Left lung (tissue), 10 donors: Measurements from ENCODE around the gene TRAF2. TPM values are rescaled to one million over a fixed set of nuclear protein-coding genes. Genes with fewer than 3 reads are reported as not detected.

Experiments
- ATAC-seq: fragments of 200-7000 bp; cut with Tn5 transposase; one replicate; pipeline ENCODE4 v1.9.1; 2020; ENCODE audit warnings: moderate library complexity
- DNase-seq, 4 donors: peaks; one replicate each; pipeline ENCODE4 v3.0.0-alpha.2; 2013 to 2020
- H3K27ac ChIP-seq, 2 donors: fragments of 200-600 bp; sonication (generic) in 1 of 2; one replicate each; pipeline versions ENCODE4 v1.5.0 to v1.8.0; 2020 to 2021
- H3K27me3 ChIP-seq, 2 donors: fragments of 200-600 bp; sonication (generic) in 1 of 2; one replicate each; pipeline versions ENCODE4 v1.5.0 to v1.8.0; 2020 to 2021
- H3K36me3 ChIP-seq, 2 donors: fragments of 200-600 bp; sonication (generic) in 1 of 2; one replicate each; pipeline versions ENCODE4 v1.5.0 to v1.8.0; 2020 to 2021
- H3K4me1 ChIP-seq, 2 donors: fragments of 200-600 bp; one replicate each; pipeline ENCODE4 v1.8.0; 2021
- H3K4me3 ChIP-seq, 2 donors: fragments of 200-600 bp; sonication (generic) in 1 of 2; one replicate each; pipeline versions ENCODE4 v1.5.0 to v1.8.0; 2020 to 2021; ENCODE audit warnings: mild to moderate bottlenecking in 1 of 2
- H3K9me3 ChIP-seq, 2 donors: fragments of 200-600 bp; sonication (generic) in 1 of 2; one replicate each; pipeline versions ENCODE4 v1.5.0 to v1.8.0; 2020 to 2021
- CTCF ChIP-seq, 2 donors: fragments of 200-600 bp; sonication (generic) in 1 of 2; IDR thresholded peaks; one replicate each; pipeline versions ENCODE4 v1.5.0 to v1.8.0; 2021; ENCODE audit warnings: antibody characterized with exemption in 2 of 2
- intact Hi-C, 2 donors: fragments of 100-400 bp; cut with DNase I; formaldehyde crosslinking; loops; one replicate each; pipeline versions ENCODE4 v1.11.2 to v1.14.2; 2022
- polyA plus RNA-seq, 6 donors: library from polyadenylated mRNA; unstranded; fragments of 120-200 nt; gene quantifications; one replicate each; pipeline ENCODE4 v1.2.1, GENCODE V29; 2013; ENCODE audit not compliant: insufficient read length in 6 of 6
- total RNA-seq, 2 donors: library from RNA; stranded (reverse); fragmentation: NEBNext Ultra II Directional; extraction: Animal tissue kit (Norgen Biotek cat#: 25700); gene quantifications; one replicate each; pipeline ENCODE4 v1.2.1, GENCODE V29; 2021
- donor health status: DM: no; HTN: yes; CAD: no.
- donor health status: DM: no; HTN: no; CAD: no.

Gene TRAF2
- total and polyA plus RNA-seq, 8 donors: 12.4 to 22.4 (median 15.9) TPM

GRCh38 chr9:136920734-136921231 lies 34.5 kb downstream of the TRAF2 start:
- Histone ChIP-seq H3K4me3 (no peak overlapping the region), H3K27ac (no peak overlapping the region), H3K4me1 (peaks cover 0 to 3% of the 10 kb centered on the region in 2 donors), H3K36me3 (peaks cover 0 to 90% of the 10 kb centered on the region in 2 donors), H3K27me3 (no peaks in the 10 kb centered on the region), H3K9me3 (no peaks in the 10 kb centered on the region)
- TF ChIP-seq CTCF (IDR thresholded peaks at IDR 0.05): no peak
- no peak for DNase-seq
- intact Hi-C loops: no loop called here
- no peak for ATAC-seq

DNA sequence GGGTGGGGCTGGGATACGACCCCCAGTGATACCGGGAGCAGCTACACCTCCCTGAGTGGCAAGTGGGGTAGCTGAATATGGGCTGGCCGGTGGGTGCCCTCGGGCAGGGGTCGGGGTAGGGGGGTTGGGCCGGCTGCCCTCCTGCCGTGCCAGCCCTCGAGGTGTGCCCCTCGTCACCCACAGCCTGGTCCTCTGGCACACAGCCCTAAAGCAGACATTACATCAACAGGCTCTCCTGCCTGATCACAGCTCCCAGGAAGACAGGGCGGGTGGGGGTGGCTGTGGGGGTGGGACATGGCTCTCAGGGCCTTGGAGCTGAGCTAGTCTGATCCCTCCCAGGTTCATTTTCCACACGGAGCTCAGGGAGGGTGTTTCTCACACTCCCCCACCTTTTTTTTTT lies 35.0 kb downstream of the TRAF2 start:
- Histone ChIP-seq H3K4me1 (peaks cover 0 to 3% of the 10 kb centered on the region in 2 donors), H3K27ac (no peak overlapping the region), H3K27me3 (no peaks in the 10 kb centered on the region), H3K4me3 (no peak overlapping the region), H3K9me3 (no peaks in the 10 kb centered on the region), H3K36me3 (peaks cover 0 to 90% of the 10 kb centered on the region in 2 donors)
- no peak for DNase-seq
- intact Hi-C loops: no loop called here
- no peak for TF ChIP-seq CTCF (IDR thresholded peaks at IDR 0.05)
- ATAC-seq: no peak

- intact Hi-C loops: no loop called here
- no peak for DNase-seq
- Histone ChIP-seq H3K27ac (no peak overlapping the region), H3K4me3 (no peak overlapping the region), H3K27me3 (no peaks in the 10 kb centered on the region), H3K4me1 (peaks cover 0 to 3% of the 10 kb centered on the region in 2 donors), H3K9me3 (no peaks in the 10 kb centered on the region), H3K36me3 (peaks cover 0 to 90% of the 10 kb centered on the region in 2 donors)
- ATAC-seq: no peak
- TF ChIP-seq CTCF (IDR thresholded peaks at IDR 0.05): no peak
Measured at GRCh38 chr9:136921718-136922117, 35.4 kb downstream of the TRAF2 start.

DNA sequence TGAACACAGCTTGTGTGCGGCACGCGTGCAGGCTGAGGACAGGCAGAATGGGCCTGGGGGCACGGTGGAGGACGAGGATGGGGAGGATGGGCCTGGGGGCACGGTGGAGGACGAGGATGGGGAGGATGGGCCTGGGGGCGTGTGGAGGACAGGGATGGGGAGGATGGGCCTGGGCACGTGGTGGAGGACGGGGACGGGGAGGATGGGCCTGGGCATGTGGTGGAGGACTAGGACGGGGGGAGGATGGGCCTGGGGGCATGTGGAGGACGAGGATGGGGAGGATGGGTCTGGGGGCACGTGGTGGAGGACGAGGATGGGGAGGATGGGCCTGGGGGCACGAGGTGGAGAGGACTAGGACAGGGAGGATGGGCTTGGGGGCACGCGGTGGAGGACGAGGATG lies 36.2 kb downstream of the TRAF2 start:
- H3K4me3 ChIP-seq: no peak overlapping the region
- intact Hi-C loops: no loop called here
- no peak overlapping the region for H3K27ac ChIP-seq
- DNase-seq: no peak
- H3K9me3 ChIP-seq: no peaks in the 10 kb centered on the region
- ATAC-seq: no peak
- H3K4me1 ChIP-seq: no peaks in the 10 kb centered on the region
- H3K36me3 ChIP-seq: peaks cover 0 to 90% of the 10 kb centered on the region in 2 donors
- no peaks in the 10 kb centered on the region for H3K27me3 ChIP-seq
- no peak for TF ChIP-seq CTCF (IDR thresholded peaks at IDR 0.05)

DNA sequence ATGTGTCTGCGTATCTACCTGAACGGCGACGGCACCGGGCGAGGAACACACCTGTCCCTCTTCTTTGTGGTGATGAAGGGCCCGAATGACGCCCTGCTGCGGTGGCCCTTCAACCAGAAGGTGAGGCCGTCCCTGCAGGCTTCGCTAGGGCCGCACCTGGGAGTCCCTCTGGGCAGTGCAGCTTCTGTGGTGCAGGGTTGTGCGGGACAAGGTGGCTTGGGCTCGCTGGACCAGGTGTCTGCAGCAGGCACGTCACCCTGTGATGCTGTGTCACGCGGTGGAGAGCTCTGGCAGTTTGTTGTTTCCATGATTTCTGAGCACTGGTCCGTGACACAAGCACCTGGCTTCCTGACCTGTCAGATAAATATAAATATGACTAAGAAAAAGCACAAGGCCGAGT lies 37.6 kb downstream of the TRAF2 start:
- no peak for TF ChIP-seq CTCF (IDR thresholded peaks at IDR 0.05)
- DNase-seq (no peak), ATAC-seq (no peak)
- H3K36me3 ChIP-seq: peaks cover 0 to 83% of the 10 kb centered on the region in 2 donors
- peaks cover 0 to 7% of the 10 kb centered on the region in 2 donors for H3K4me1 ChIP-seq
- no peak overlapping the region for H3K4me3 ChIP-seq
- intact Hi-C loops: no loop called here
- H3K27ac ChIP-seq: no peak overlapping the region
- no peaks in the 10 kb centered on the region for H3K27me3 ChIP-seq
- H3K9me3 ChIP-seq: no peaks in the 10 kb centered on the region
